ENCODE data around the gene CDC42BPA. TPM values are rescaled to one million over a fixed set of nuclear protein-coding genes. Genes with fewer than 3 reads are reported as not detected.

CDC42BPA gene
- total and polyA plus RNA-seq, 9 of the 15 experiments (the other 6 are each of a cell fraction or from before 2014, with no cell fraction given), result 8.0 to 77.5 (median 52.1) TPM

DNA sequence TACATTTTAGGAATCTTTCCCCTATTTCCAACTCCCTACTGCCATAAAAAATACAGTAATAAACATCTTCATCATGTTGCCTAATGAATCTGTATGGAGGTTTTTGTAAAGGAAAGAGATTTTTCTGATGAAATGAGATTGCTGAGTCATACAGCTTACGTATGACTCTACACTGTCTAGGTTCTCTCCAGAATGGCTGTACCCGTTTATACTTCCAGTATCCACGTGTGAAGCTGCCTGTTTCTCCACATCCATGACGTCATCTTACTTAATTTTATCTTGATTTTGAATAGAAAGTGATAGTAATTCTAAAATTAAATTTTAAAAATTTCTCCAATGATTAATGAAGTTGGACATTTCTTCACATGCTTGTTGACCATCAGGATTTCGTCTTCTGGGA is 274.5 kb downstream of the CDC42BPA start (continued):
- TF ChIP-seq, protein P1, sequence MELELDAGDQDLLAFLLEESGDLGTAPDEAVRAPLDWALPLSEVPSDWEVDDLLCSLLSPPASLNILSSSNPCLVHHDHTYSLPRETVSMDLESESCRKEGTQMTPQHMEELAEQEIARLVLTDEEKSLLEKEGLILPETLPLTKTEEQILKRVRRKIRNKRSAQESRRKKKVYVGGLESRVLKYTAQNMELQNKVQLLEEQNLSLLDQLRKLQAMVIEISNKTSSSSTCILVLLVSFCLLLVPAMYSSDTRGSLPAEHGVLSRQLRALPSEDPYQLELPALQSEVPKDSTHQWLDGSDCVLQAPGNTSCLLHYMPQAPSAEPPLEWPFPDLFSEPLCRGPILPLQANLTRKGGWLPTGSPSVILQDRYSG (tag; conservative IDR thresholded peaks at IDR 0.05; ENCODE audit: low read depth), result no peak

DNA sequence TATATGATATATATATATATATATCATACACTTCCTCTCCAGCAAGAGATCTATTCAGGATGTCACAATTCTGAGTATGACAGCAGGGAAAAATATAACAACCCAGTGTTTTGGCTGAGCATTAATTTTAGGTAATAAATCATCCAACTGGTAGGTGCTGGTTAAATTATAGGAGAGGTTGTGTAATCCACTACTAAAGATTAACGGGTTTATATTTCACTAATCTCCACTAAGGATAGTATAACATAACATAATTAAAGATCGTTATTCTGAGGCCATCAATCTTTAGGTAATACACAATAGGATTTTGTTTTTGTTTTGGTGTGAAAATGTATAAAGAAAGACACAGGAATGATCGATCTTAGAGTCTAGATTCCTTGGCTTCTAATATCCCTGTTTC is 276.0 kb downstream of the CDC42BPA start:
- peaks cover 46% of the 10 kb centered on the region for H3K36me3 ChIP-seq (ENCODE audit: control insufficient read depth, insufficient read depth, low read length)
- ATAC-seq (no peak), FAIRE-seq (peak; percentile 11), DNase-seq (ENCODE audit: extremely low read depth in 1 of 4, low spot score in 3 of 4) (no peak)
- ChIA-PET POLR2A (interaction anchor here (0.9 kb wide), 1 partner anchor 17 kb away, joined by 3 read pairs; no protein-coding TSS in a partner anchor), CTCF (ENCODE audit: low intra/inter-chr PET ratio) (no interaction called here)
- no peaks in the 10 kb centered on the region for H3K79me2 ChIP-seq (ENCODE audit: control insufficient read depth, insufficient read depth, low read length)
- intact Hi-C loops (cut with micrococcal nuclease) (no loop called here), in situ Hi-C loops (cut with MboI) (no loop called here)
- no peaks in the 10 kb centered on the region for H4K20me1 ChIP-seq (replicated peaks; ENCODE audit: control insufficient read depth, insufficient read depth, low read length)
- H3K27me3 ChIP-seq (ENCODE audit: control insufficient read depth in 2 of 2, insufficient read depth in 2 of 2, low read length in 2 of 2), result no peaks in the 10 kb centered on the region
- H2AFZ ChIP-seq (ENCODE audit: low read depth, low read length), result no peak overlapping the region
- no peak overlapping the region for H3K9ac ChIP-seq (ENCODE audit: insufficient read depth in 1 of 2, low read depth in 2 of 2, low read length in 2 of 2)
- no peak overlapping the region for H3K27ac ChIP-seq (ENCODE audit: extremely low read depth, low read depth, low read length)
- H3K4me2 ChIP-seq (ENCODE audit: insufficient read depth, low read length), result no peak overlapping the region
- H3K9me1 ChIP-seq (ENCODE audit: control insufficient read depth, insufficient read depth, low read length), result no peaks in the 10 kb centered on the region
- no peaks in the 10 kb centered on the region for H3K4me1 ChIP-seq (replicated peaks in 1 of 2; ENCODE audit: control insufficient read depth in 2 of 2, insufficient read depth in 2 of 2, low read length in 2 of 2)
- no TSS peak for BruUV-seq (replicated peaks)
- no peaks in the 10 kb centered on the region for H3K9me3 ChIP-seq (replicated peaks; ENCODE audit: control insufficient read depth, insufficient read depth, low read depth, low read length)
- no peak overlapping the region for H3K4me3 ChIP-seq
- TF ChIP-seq OTX1 (CRISPR knock-in tag; IDR thresholded peaks at IDR 0.05), result no peak
- WGBS (ENCODE audit: insufficient coverage, low coverage, missing lambda C conversion rate), result 96% methylated on average over 3 of the region's 3 CpGs

DNA sequence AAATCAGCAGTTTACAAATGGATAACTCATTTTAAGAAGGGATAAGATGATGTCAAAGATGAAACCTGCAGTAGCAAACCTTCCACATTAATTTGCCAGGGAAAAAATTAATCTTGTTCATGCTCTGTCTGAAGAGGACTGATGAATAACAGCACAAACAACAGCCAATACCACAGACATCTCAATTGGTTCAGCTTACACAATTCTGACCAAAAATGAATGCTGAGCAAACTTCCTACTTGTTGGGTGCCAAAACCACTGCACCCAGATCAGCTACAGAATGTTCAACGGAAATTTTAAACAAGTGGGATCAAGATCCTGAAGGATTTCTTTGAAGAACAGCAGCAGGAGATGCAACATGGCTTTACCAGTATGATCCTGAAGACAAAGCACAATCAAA is 279.9 kb downstream of the CDC42BPA start:
- Histone ChIP-seq H3K79me2 (ENCODE audit: control insufficient read depth, insufficient read depth, low read length) (no peaks in the 10 kb centered on the region), H3K36me3 (ENCODE audit: control insufficient read depth, insufficient read depth, low read length) (peaks cover 55% of the 10 kb centered on the region)
- POLR2A ChIA-PET, result interaction anchor here (1.2 kb wide), 1 partner anchor 42 kb away, joined by 3 read pairs; no protein-coding TSS in a partner anchor
- TF ChIP-seq, protein P2, sequence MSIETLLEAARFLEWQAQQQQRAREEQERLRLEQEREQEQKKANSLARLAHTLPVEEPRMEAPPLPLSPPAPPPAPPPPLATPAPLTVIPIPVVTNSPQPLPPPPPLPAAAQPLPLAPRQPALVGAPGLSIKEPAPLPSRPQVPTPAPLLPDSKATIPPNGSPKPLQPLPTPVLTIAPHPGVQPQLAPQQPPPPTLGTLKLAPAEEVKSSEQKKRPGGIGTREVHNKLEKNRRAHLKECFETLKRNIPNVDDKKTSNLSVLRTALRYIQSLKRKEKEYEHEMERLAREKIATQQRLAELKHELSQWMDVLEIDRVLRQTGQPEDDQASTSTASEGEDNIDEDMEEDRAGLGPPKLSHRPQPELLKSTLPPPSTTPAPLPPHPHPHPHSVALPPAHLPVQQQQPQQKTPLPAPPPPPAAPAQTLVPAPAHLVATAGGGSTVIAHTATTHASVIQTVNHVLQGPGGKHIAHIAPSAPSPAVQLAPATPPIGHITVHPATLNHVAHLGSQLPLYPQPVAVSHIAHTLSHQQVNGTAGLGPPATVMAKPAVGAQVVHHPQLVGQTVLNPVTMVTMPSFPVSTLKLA (conservative IDR thresholded peaks at IDR 0.05), result no peak
- TF ChIP-seq, protein P3, sequence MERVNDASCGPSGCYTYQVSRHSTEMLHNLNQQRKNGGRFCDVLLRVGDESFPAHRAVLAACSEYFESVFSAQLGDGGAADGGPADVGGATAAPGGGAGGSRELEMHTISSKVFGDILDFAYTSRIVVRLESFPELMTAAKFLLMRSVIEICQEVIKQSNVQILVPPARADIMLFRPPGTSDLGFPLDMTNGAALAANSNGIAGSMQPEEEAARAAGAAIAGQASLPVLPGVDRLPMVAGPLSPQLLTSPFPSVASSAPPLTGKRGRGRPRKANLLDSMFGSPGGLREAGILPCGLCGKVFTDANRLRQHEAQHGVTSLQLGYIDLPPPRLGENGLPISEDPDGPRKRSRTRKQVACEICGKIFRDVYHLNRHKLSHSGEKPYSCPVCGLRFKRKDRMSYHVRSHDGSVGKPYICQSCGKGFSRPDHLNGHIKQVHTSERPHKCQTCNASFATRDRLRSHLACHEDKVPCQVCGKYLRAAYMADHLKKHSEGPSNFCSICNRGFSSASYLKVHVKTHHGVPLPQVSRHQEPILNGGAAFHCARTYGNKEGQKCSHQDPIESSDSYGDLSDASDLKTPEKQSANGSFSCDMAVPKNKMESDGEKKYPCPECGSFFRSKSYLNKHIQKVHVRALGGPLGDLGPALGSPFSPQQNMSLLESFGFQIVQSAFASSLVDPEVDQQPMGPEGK (CRISPR knock-in tag; IDR thresholded peaks at IDR 0.05; ENCODE audit: borderline replicate concordance), result no peak

More for the DNA sequence above, 279.9 kb downstream of the CDC42BPA start:
- no peaks in the 10 kb centered on the region for H3K4me1 ChIP-seq (replicated peaks in 1 of 2; ENCODE audit: control insufficient read depth in 2 of 2, insufficient read depth in 2 of 2, low read length in 2 of 2)
- no TSS peak for BruUV-seq (replicated peaks)
- H3K9me3 ChIP-seq (replicated peaks; ENCODE audit: control insufficient read depth, insufficient read depth, low read depth, low read length), result no peaks in the 10 kb centered on the region
- H3K27me3 ChIP-seq (ENCODE audit: control insufficient read depth in 2 of 2, insufficient read depth in 2 of 2, low read length in 2 of 2), result no peaks in the 10 kb centered on the region
- H3K4me2 ChIP-seq (ENCODE audit: insufficient read depth, low read length), result no peak overlapping the region
- DNase-seq (ENCODE audit: extremely low read depth in 1 of 4, low spot score in 3 of 4) (no peak), ATAC-seq (no peak), FAIRE-seq (no peak)
- 86% methylated on average over 1 of the region's 1 CpG for WGBS (ENCODE audit: insufficient coverage, low coverage, missing lambda C conversion rate)
- H2AFZ ChIP-seq (ENCODE audit: low read depth, low read length), result no peak overlapping the region
- in situ Hi-C loops (cut with MboI) (no loop called here), intact Hi-C loops (cut with micrococcal nuclease) (no loop called here)
- H3K4me3 ChIP-seq, result no peak overlapping the region
- H3K9me1 ChIP-seq (ENCODE audit: control insufficient read depth, insufficient read depth, low read length), result no peaks in the 10 kb centered on the region
- no peak overlapping the region for H3K27ac ChIP-seq (ENCODE audit: extremely low read depth, low read depth, low read length)
- no peaks in the 10 kb centered on the region for H4K20me1 ChIP-seq (replicated peaks; ENCODE audit: control insufficient read depth, insufficient read depth, low read length)
- CTCF ChIA-PET (ENCODE audit: low intra/inter-chr PET ratio), result no interaction called here
- no peak overlapping the region for H3K9ac ChIP-seq (ENCODE audit: insufficient read depth in 1 of 2, low read depth in 2 of 2, low read length in 2 of 2)
